CD4-positive, alpha-beta T cell (primary cell): ENCODE data around the gene EMC6. TPM values are rescaled to one million over a fixed set of nuclear protein-coding genes. Genes with fewer than 3 reads are reported as not detected.
A peak's percentile ranks its signal among the peaks of the same experiment; 100 is the strongest.

Experiments used
- ATAC-seq: fragments of 200-7000 bp; cut with Tn5 transposase; one replicate; pipeline ENCODE4 v1.10.0; 2022; ENCODE audit warnings: mild to moderate bottlenecking; ENCODE audit not compliant: poor library complexity
- CTCF ChIA-PET: fragments of 350-600 bp; sonication (Branson Sonifier 250); formaldehyde crosslinking; loops from one replicate; lab custom pipeline; 2021; ENCODE audit warnings: antibody characterized with exemption, inconsistent platforms; lab: Charles Lee
- POLR2A ChIA-PET: fragments of 350-600 bp; sonication (Branson Sonifier 250); formaldehyde crosslinking; loops from one replicate; lab custom pipeline; 2021; ENCODE audit warnings: antibody characterized with exemption, inconsistent platforms; lab: Charles Lee
- DNase-seq, 14 experiments: peaks; one replicate each; pipeline ENCODE4 v3.0.0-alpha.2; 2013 to 2020; ENCODE audit warnings: mixed read lengths in 2 of 14
- H3K27ac ChIP-seq, 2 donors: one replicate each; pipeline versions ENCODE4 v1.5.1 to v1.7.0; 2013; ENCODE audit warnings: low read length in 2 of 2, low read depth in 1 of 2, mild to moderate bottlenecking in 1 of 2
- H3K27me3 ChIP-seq, 2 experiments: 1 replicate in 1 of 2; 2 replicates in 1 of 2; pipeline versions ENCODE4 v1.6.1 to v1.7.0; 2013; ENCODE audit warnings: low read length in 2 of 2, control low read depth in 1 of 2, mild to moderate bottlenecking in 1 of 2, moderate library complexity in 1 of 2; ENCODE audit not compliant: insufficient read depth in 2 of 2, control insufficient read depth in 1 of 2
- H3K36me3 ChIP-seq: one replicate; pipeline ENCODE4 v1.6.1; 2013; ENCODE audit warnings: low read length, control low read depth; ENCODE audit not compliant: insufficient read depth
- H3K4me1 ChIP-seq: one replicate; pipeline ENCODE4 v1.6.1; 2013; ENCODE audit warnings: low read length, control low read depth; ENCODE audit not compliant: insufficient read depth
- H3K4me3 ChIP-seq: one replicate; pipeline ENCODE4 v1.5.1; 2013; ENCODE audit warnings: mild to moderate bottlenecking, low read length, moderate library complexity
- H3K9me3 ChIP-seq, 2 experiments: 1 replicate in 1 of 2; 2 replicates in 1 of 2; pipeline versions ENCODE4 v1.6.1 to v1.7.0; 2013; ENCODE audit warnings: low read length in 2 of 2, mild to moderate bottlenecking in 2 of 2, control low read depth in 1 of 2, moderate library complexity in 1 of 2; ENCODE audit not compliant: control insufficient read depth in 1 of 2, insufficient read depth in 1 of 2
- H3K27ac Mint-ChIP-seq: one replicate; pipeline ENCODE4 v1.8.0; 2020; ENCODE audit warnings: mixed read lengths
- H3K27me3 Mint-ChIP-seq: one replicate; pipeline ENCODE4 v1.8.0; 2021; ENCODE audit warnings: mixed read lengths
- H3K36me3 Mint-ChIP-seq: one replicate; pipeline ENCODE4 v1.8.0; 2021; ENCODE audit warnings: low read depth, mixed read lengths
- H3K4me1 Mint-ChIP-seq: one replicate; pipeline ENCODE4 v1.8.0; 2021; ENCODE audit warnings: low read depth, mixed read lengths
- H3K4me3 Mint-ChIP-seq: one replicate; pipeline ENCODE4 v1.8.0; 2020; ENCODE audit warnings: mild to moderate bottlenecking, mixed read lengths
- H3K9me3 Mint-ChIP-seq: one replicate; pipeline ENCODE4 v1.8.0; 2020; ENCODE audit warnings: mixed read lengths
- intact Hi-C, 2 experiments: fragments of 100-400 bp; cut with DNase I in 1 of 2; cut with micrococcal nuclease in 1 of 2; formaldehyde crosslinking; loops; one replicate each; pipeline versions ENCODE4 v1.15.1 to v1.9.0; 2023 to 2025; cut with DNase I, micrococcal nuclease
- total RNA-seq, 174 experiments: library from RNA in 2 of 174; stranded (reverse) in 2 of 174; gene quantifications; one replicate each; pipeline ENCODE4 v1.2.3 and lab custom pipeline; 2021 to 2026
- TF ChIP-seq, protein P1 (sequence below): fragments of 200-600 bp; IDR thresholded peaks from one replicate; pipeline ENCODE4 v1.8.0; 2022; ENCODE audit warnings: antibody characterized with exemption, mild to moderate bottlenecking

The EMC6 gene
- total RNA-seq, 2 experiments from 2014 or later = 28.8 to 29.6 TPM

DNA sequence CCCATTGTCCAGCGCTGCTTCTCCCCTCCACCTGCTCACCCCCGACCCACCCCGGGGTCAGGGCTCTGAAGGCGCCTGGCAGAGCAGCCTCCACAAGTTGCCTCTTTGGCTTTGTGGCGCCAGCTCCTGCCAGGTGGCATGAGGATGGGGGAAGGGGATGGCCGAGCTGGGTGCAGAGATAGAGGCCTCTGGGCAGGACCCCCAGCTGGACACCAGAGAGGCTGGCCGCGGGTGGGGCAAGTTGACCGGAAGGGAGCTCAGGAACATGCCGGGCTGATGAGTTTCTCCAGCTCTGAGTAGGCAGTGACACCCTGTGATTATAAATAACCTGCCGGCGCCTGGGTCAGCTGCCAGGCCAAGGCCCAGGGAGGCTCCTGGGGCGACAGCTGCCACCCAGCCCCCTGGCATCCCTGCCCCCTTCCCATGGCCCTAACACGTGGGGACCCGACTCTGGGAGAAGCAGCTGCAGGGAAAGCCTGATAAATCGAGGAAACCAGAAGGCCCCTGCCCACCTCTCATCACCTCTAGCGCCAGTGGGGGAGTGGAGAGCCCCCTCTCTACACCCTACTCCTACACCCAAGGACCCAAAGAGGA, 26.6 kb downstream of the EMC6 start:
- H3K4me1 ChIP-seq = peaks cover 31% of the 10 kb centered on the region
- peak overlapping the region in 1 of 2 donors; percentile 25 for H3K27ac ChIP-seq
- ChIA-PET POLR2A (interaction anchor here (0.7 to 2.4 kb wide), 10 partner anchors 11 to 270 kb away, joined by 3 to 20 read pairs (median 6); partner anchors contain the start of genes CTNS, HASPIN and SHPK), CTCF (interaction anchor here (1.2 to 1.7 kb wide), 3 partner anchors 12 to 43 kb away, joined by 3 to 7 read pairs (median 5); partner anchors contain the start of gene HASPIN)
- DNase-seq = no peak
- ATAC-seq = peak; percentile 18
- H3K27ac Mint-ChIP-seq = peak overlapping the region; percentile 72
- peaks cover 8% of the 10 kb centered on the region for H3K36me3 Mint-ChIP-seq
- intact Hi-C loops = no loop called here
- peak overlapping the region; percentile 86 for H3K4me3 ChIP-seq
- H3K9me3 ChIP-seq = no peaks in the 10 kb centered on the region
- TF ChIP-seq, protein P1, sequence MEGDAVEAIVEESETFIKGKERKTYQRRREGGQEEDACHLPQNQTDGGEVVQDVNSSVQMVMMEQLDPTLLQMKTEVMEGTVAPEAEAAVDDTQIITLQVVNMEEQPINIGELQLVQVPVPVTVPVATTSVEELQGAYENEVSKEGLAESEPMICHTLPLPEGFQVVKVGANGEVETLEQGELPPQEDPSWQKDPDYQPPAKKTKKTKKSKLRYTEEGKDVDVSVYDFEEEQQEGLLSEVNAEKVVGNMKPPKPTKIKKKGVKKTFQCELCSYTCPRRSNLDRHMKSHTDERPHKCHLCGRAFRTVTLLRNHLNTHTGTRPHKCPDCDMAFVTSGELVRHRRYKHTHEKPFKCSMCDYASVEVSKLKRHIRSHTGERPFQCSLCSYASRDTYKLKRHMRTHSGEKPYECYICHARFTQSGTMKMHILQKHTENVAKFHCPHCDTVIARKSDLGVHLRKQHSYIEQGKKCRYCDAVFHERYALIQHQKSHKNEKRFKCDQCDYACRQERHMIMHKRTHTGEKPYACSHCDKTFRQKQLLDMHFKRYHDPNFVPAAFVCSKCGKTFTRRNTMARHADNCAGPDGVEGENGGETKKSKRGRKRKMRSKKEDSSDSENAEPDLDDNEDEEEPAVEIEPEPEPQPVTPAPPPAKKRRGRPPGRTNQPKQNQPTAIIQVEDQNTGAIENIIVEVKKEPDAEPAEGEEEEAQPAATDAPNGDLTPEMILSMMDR = no peak
- H3K4me1 Mint-ChIP-seq = peaks cover 36% of the 10 kb centered on the region
- H3K9me3 Mint-ChIP-seq = no peaks in the 10 kb centered on the region
- H3K27me3 ChIP-seq = no peaks in the 10 kb centered on the region
- H3K27me3 Mint-ChIP-seq = no peaks in the 10 kb centered on the region
- peaks cover 2% of the 10 kb centered on the region for H3K36me3 ChIP-seq
- peak overlapping the region; percentile 89 for H3K4me3 Mint-ChIP-seq

DNA sequence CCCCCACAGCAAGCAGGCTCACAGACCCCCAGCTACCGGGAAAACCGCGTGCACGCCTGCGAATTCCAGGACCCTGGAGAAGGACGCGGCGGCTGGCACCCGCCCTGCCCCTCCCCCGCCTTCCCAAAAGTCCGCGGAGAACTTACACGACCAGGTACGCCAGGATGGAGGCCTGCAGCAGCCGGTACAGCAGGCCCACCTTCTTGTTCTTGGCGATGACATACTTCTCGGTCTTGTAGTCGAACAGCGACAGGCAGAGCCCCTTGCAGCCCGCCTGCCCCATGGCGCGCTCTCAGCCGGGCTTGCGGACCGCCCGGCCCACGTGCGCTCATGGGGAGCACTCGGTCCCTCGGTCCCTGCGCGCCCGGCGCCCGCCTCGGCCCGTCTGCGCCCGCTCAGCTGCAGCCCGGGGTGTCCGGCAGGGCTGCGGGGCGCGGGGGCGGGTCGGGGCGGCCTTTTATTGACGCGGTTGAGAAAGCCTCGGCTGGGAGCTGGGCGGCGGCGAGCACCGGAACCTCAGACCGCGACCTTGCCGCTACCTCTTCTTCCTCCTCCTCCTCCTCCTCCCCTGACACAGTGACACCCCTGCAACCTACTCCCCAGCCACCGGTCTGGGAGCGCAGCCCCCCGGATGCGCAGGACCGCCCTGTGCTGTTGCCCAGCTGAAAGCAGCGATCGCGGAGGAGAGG, 27.3 kb downstream of the EMC6 start, which contains the start of gene P2RX5:
P2RX5 (minus strand) TSS at position 433 of the 689 bp plus-strand sequence; CDS start at position 283, 150 bp downstream.
- DNase-seq (peak in 11 of 14 experiments; percentile 15 to 65 (median 41)), ATAC-seq (peak; percentile 73)
- Histone ChIP-seq H3K9me3 (no peaks in the 10 kb centered on the region), H3K4me1 (peaks cover 31% of the 10 kb centered on the region), H3K27me3 (no peaks in the 10 kb centered on the region), H3K4me3 (peak within 1 kb of the TSS; percentile 86), H3K27ac (peak within 1 kb of the TSS in 1 of 2 donors; percentile 25), H3K36me3 (no peaks in the 10 kb centered on the region)
- ChIA-PET CTCF (interaction anchor here (1.2 to 1.7 kb wide), 3 partner anchors 13 to 42 kb away, joined by 3 to 7 read pairs (median 5); partner anchors contain the start of gene HASPIN), POLR2A (interaction anchor here (1.0 to 2.4 kb wide), 10 partner anchors 11 to 269 kb away, joined by 3 to 20 read pairs (median 6); partner anchors contain the start of genes CTNS, HASPIN, NCBP3 and SHPK)
- Mint-ChIP-seq H3K27ac (peak within 1 kb of the TSS; percentile 72), H3K27me3 (no peaks in the 10 kb centered on the region), H3K9me3 (no peaks in the 10 kb centered on the region), H3K4me1 (peaks cover 36% of the 10 kb centered on the region), H3K36me3 (peaks cover 4% of the 10 kb centered on the region), H3K4me3 (peak within 1 kb of the TSS; percentile 98)
- TF ChIP-seq, protein P1 = no peak
- intact Hi-C loops = loop anchor here in 1 of 2 experiments (2.0 kb wide), 1 partner anchor 15 kb away; no protein-coding TSS in a partner anchor

DNA sequence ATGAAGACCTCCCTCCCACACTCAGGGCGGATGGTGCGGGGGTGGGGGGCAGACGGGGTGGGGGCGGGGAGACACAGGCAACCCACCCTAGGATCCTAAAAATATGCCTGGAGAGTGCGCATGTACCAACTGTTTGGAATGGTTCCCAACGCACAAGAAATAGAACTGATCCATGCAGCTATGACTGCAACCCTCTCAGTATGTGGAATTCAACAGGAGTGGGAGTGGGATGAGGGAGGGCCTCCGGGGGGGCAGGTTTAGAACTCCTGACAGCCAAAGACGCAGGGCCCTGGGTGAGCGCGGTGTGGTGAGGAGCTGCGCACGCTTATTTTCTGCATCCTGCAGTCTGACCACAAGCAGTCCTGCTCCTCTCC, 28.5 kb downstream of the EMC6 start:
- Histone ChIP-seq H3K4me3 (no peak overlapping the region), H3K27ac (no peak overlapping the region), H3K27me3 (no peaks in the 10 kb centered on the region), H3K9me3 (no peaks in the 10 kb centered on the region), H3K36me3 (no peaks in the 10 kb centered on the region), H3K4me1 (peaks cover 31% of the 10 kb centered on the region)
- Mint-ChIP-seq H3K9me3 (no peaks in the 10 kb centered on the region), H3K4me3 (no peak overlapping the region), H3K36me3 (no peaks in the 10 kb centered on the region), H3K27me3 (no peaks in the 10 kb centered on the region), H3K4me1 (peaks cover 36% of the 10 kb centered on the region), H3K27ac (no peak overlapping the region)
- ATAC-seq (no peak), DNase-seq (no peak)
- CTCF ChIA-PET = interaction anchor here (1.6 kb wide), 1 partner anchor 41 kb away, joined by 7 read pairs; no protein-coding TSS in a partner anchor
- POLR2A ChIA-PET = interaction anchor here (1.4 to 2.3 kb wide), 5 partner anchors 16 to 268 kb away, joined by 3 to 15 read pairs (median 5); partner anchors contain the start of genes HASPIN and NCBP3
- TF ChIP-seq, protein P1 = no peak
- intact Hi-C loops = loop anchor here in 1 of 2 experiments (2.0 kb wide), 1 partner anchor 14 kb away; no protein-coding TSS in a partner anchor
